ENCODE data around the gene MGAT4C. TPM values are rescaled to one million over a fixed set of nuclear protein-coding genes. Genes with fewer than 3 reads are reported as not detected.

The MGAT4C gene
- total RNA-seq (ENCODE audit: low replicate concordance), result under 0.01 and 0.23 TPM in 2 replicates

GRCh38 chr12:86256163-86256562 is at the start of gene MGAT4C:
MGAT4C (minus strand) TSS chr12:86256391.

All from smooth muscle cell of the coronary artery (primary cell).